ENCODE measurements around the gene DGLUCY.

DNA sequence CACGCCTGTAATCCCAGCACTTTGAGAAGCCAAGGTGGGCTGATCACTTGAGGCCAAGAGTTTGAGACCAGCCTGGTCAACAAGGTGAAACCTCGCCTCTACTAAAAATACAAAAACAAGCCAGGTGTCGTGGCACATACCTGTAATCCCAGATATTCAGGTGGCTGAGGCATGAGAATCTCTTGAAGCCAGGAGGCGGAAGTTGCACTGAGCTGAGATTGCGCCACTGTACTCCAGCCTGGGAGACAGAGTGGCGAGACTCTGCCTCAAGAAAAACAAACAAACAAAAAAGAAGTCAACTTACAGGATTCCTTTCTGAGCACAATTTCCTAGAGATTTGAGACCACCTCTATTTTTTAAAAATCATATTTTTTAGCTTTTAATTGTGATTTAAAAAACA lies 45.3 kb downstream of the DGLUCY start:
- TF ChIP-seq, protein P1, sequence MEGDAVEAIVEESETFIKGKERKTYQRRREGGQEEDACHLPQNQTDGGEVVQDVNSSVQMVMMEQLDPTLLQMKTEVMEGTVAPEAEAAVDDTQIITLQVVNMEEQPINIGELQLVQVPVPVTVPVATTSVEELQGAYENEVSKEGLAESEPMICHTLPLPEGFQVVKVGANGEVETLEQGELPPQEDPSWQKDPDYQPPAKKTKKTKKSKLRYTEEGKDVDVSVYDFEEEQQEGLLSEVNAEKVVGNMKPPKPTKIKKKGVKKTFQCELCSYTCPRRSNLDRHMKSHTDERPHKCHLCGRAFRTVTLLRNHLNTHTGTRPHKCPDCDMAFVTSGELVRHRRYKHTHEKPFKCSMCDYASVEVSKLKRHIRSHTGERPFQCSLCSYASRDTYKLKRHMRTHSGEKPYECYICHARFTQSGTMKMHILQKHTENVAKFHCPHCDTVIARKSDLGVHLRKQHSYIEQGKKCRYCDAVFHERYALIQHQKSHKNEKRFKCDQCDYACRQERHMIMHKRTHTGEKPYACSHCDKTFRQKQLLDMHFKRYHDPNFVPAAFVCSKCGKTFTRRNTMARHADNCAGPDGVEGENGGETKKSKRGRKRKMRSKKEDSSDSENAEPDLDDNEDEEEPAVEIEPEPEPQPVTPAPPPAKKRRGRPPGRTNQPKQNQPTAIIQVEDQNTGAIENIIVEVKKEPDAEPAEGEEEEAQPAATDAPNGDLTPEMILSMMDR (IDR thresholded peaks at IDR 0.05; ENCODE audit: control extremely low read depth in 1 of 3, insufficient read depth in 1 of 3, low read depth in 1 of 3, low read length in 3 of 3): no peak
- TF ChIP-seq EP300 (IDR thresholded peaks at IDR 0.05; ENCODE audit: borderline replicate concordance in 1 of 2, low read depth in 2 of 2, low read length in 2 of 2) (no peak), RAD21 (IDR thresholded peaks at IDR 0.05 in 1 of 2, conservative IDR thresholded peaks at IDR 0.05 in 1 of 2; ENCODE audit: low read depth in 2 of 2, low read length in 2 of 2) (no peak), RFX5 (IDR thresholded peaks at IDR 0.05; ENCODE audit: borderline replicate concordance, low read depth, low read length) (no peak), SUZ12 (IDR thresholded peaks at IDR 0.05; ENCODE audit: low read length) (no peak), EZH2 (IDR thresholded peaks at IDR 0.05; ENCODE audit: low read depth, low read length, severe bottlenecking) (no peak)
